IMR-90 (cell line): ENCODE results near the gene PTPRO. TPM values are rescaled to one million over a fixed set of nuclear protein-coding genes. Genes with fewer than 3 reads are reported as not detected.

ENCODE experiments used
- ATAC-seq: fragments of 200-7000 bp; cut with Tn5 transposase; 2 replicates; pipeline ENCODE4 v1.9.1; 2020; ENCODE audit warnings: low read depth, mild to moderate bottlenecking, moderate library complexity
- BruUV-seq: library from RNA; stranded (reverse); fragments of 400-500 nt; replicated peaks from 2 replicates; lab custom pipeline; 2021; lab: Mats Ljungman, UMichigan
- CTCF ChIA-PET: fragments of 300-600 bp; formaldehyde crosslinking; extraction: SDS; loops from one replicate; lab custom pipeline; 2021; ENCODE audit warnings: antibody characterized with exemption; lab: Yijun Ruan, JAX
- POLR2A ChIA-PET: fragments of 300-600 bp; sonication (Branson Sonifier 250); formaldehyde crosslinking; loops from one replicate; lab custom pipeline; 2022; ENCODE audit warnings: antibody characterized with exemption; ENCODE audit not compliant: unreplicated experiment; lab: Charles Lee
- DNase-seq: peaks from one replicate; pipeline ENCODE4 v3.0.0; 2013
- H2AFZ ChIP-seq: replicated peaks from 2 replicates; pipeline ENCODE3; 2013; ENCODE audit warnings: low read length, mild to moderate bottlenecking; ENCODE audit not compliant: poor library complexity
- H2AK5ac ChIP-seq: 2 replicates; pipeline ENCODE4 v1.6.1; 2013; ENCODE audit warnings: low read depth, low read length, inconsistent platforms
- H2AK9ac ChIP-seq: replicated peaks from 2 replicates; pipeline ENCODE3; 2013; ENCODE audit warnings: mild to moderate bottlenecking, low read depth, low read length, moderate library complexity; ENCODE audit not compliant: poor library complexity
- H2BK120ac ChIP-seq: 2 replicates; pipeline ENCODE4 v1.6.1; 2013; ENCODE audit warnings: low read depth, low read length, inconsistent platforms
- H2BK15ac ChIP-seq: 3 replicates; pipeline ENCODE4 v1.6.1; 2013; ENCODE audit warnings: low read depth, low read length, inconsistent platforms
- H2BK20ac ChIP-seq: 2 replicates; pipeline ENCODE4 v1.6.1; 2013; ENCODE audit warnings: low read depth, mild to moderate bottlenecking, inconsistent platforms, low read length, moderate library complexity
- H2BK5ac ChIP-seq: 2 replicates; pipeline ENCODE4 v1.6.1; 2013; ENCODE audit warnings: mild to moderate bottlenecking, low read depth, low read length, inconsistent platforms; ENCODE audit not compliant: poor library complexity, severe bottlenecking
- H3K14ac ChIP-seq: replicated peaks from 2 replicates; pipeline ENCODE4 v1.6.1; 2013; ENCODE audit warnings: low read depth, low read length, inconsistent platforms
- H3K18ac ChIP-seq: 2 replicates; pipeline ENCODE4 v1.6.1; 2013; ENCODE audit warnings: low read depth, low read length, control low read depth
- H3K23ac ChIP-seq: 2 replicates; pipeline ENCODE4 v1.6.1; 2013; ENCODE audit warnings: low read depth, low read length, inconsistent platforms
- H3K27ac ChIP-seq: 2 replicates; pipeline ENCODE4 v1.5.1; 2013; ENCODE audit warnings: mild to moderate bottlenecking, control low read depth, low read length; ENCODE audit not compliant: insufficient read depth
- H3K27me3 ChIP-seq: 2 replicates; pipeline ENCODE4 v1.6.1; 2013; ENCODE audit warnings: low read length; ENCODE audit not compliant: control insufficient read depth, insufficient read depth
- H3K36me3 ChIP-seq: 2 replicates; pipeline ENCODE4 v1.6.1; 2013; ENCODE audit warnings: low read length, mixed read lengths; ENCODE audit not compliant: control insufficient read depth, insufficient read depth
- H3K4ac ChIP-seq: 2 replicates; pipeline ENCODE4 v1.6.1; 2013; ENCODE audit warnings: low read depth, low read length, inconsistent platforms
- H3K4me1 ChIP-seq: 2 replicates; pipeline ENCODE4 v1.6.1; 2013; ENCODE audit warnings: low read length, mixed read lengths; ENCODE audit not compliant: control insufficient read depth, insufficient read depth
- H3K4me2 ChIP-seq: 2 replicates; pipeline ENCODE4 v1.6.1; 2013; ENCODE audit warnings: low read depth, mild to moderate bottlenecking, control low read depth, low read length, moderate library complexity
- H3K4me3 ChIP-seq: 2 replicates; pipeline ENCODE4 v1.5.1; 2013; ENCODE audit warnings: low read depth, mild to moderate bottlenecking, control low read depth, low read length, moderate library complexity; ENCODE audit not compliant: insufficient read depth
- H3K56ac ChIP-seq: 2 replicates; pipeline ENCODE4 v1.6.1; 2013; ENCODE audit warnings: low read length, inconsistent platforms; ENCODE audit not compliant: insufficient read depth; ENCODE audit errors: extremely low read depth
- H3K79me1 ChIP-seq, 2 experiments: 2 replicates each; pipeline ENCODE4 v1.6.1; 2013; ENCODE audit warnings: low read length in 2 of 2, inconsistent platforms in 1 of 2, low read depth in 1 of 2
- H3K9ac ChIP-seq: 2 replicates; pipeline ENCODE4 v1.6.1; 2013; ENCODE audit warnings: low read depth, low read length, control low read depth
- H3K9me1 ChIP-seq: 2 replicates; pipeline ENCODE4 v1.6.1; 2013; ENCODE audit warnings: low read length, inconsistent platforms; ENCODE audit not compliant: insufficient read depth
- H3K9me3 ChIP-seq: 2 replicates; pipeline ENCODE4 v1.6.1; 2013; ENCODE audit warnings: low read length; ENCODE audit not compliant: control insufficient read depth, insufficient read depth
- H4K20me1 ChIP-seq: 2 replicates; pipeline ENCODE4 v1.6.1; 2013; ENCODE audit warnings: low read length, inconsistent platforms; ENCODE audit not compliant: insufficient read depth
- H4K5ac ChIP-seq: 2 replicates; pipeline ENCODE4 v1.6.1; 2013; ENCODE audit warnings: mild to moderate bottlenecking, low read depth, low read length, control low read depth
- H4K8ac ChIP-seq, 2 experiments: 2 replicates each; pipeline ENCODE4 v1.6.1; 2013; ENCODE audit warnings: low read depth in 2 of 2, low read length in 2 of 2, control low read depth in 1 of 2, inconsistent platforms in 1 of 2
- H4K91ac ChIP-seq: 2 replicates; pipeline ENCODE4 v1.6.1; 2013; ENCODE audit warnings: low read depth, low read length, inconsistent platforms; ENCODE audit not compliant: insufficient read depth
- CEBPB ChIP-seq: IDR thresholded peaks from 2 replicates; pipeline ENCODE4 v1.6.1; 2012; ENCODE audit warnings: low read depth, low read length, improper control_type of control experiment
- CHD1 ChIP-seq: IDR thresholded peaks from 2 replicates; pipeline ENCODE4 v1.6.1; 2012; ENCODE audit warnings: low read depth, low read length, improper control_type of control experiment
- MAFK ChIP-seq: IDR thresholded peaks from 2 replicates; pipeline ENCODE4 v1.6.1; 2012; ENCODE audit warnings: low read depth, low read length, improper control_type of control experiment
- NFE2L2 ChIP-seq: fragments of 150-350 bp; IDR thresholded peaks from 2 replicates; pipeline ENCODE4 v1.6.1; 2016; ENCODE audit warnings: low read depth, mild to moderate bottlenecking, low read length
- POLR2A ChIP-seq: IDR thresholded peaks from 2 replicates; pipeline ENCODE4 v1.6.1; 2012; ENCODE audit warnings: mild to moderate bottlenecking, low read depth, low read length
- RAD21 ChIP-seq: IDR thresholded peaks from 2 replicates; pipeline ENCODE4 v1.6.1; 2012; ENCODE audit warnings: low read length, improper control_type of control experiment
- RFX5 ChIP-seq: IDR thresholded peaks from 2 replicates; pipeline ENCODE4 v1.8.0; 2012; ENCODE audit warnings: low read depth, mild to moderate bottlenecking, low read length, moderate library complexity
- SMC3 ChIP-seq: fragments of 150-350 bp; IDR thresholded peaks from 2 replicates; pipeline ENCODE4 v1.6.1; 2016; ENCODE audit warnings: low read depth, mild to moderate bottlenecking, antibody characterized with exemption, low read length, moderate library complexity
- WGBS, 2 experiments: methylation state at CpG; one replicate each; pipeline versions ENCODE4 v1.1.5 to v1.1.7; 2013; ENCODE audit warnings: missing lambda C conversion rate in 2 of 2; ENCODE audit not compliant: insufficient read length in 1 of 2; ENCODE audit errors: extremely low coverage in 2 of 2; 5-methylcytosine and 5-hydroxymethylcytosine counted together
- dilution Hi-C: fragments of 300-500 bp; cut with HindIII; formaldehyde crosslinking; loops from one replicate; pipeline ENCODE4 v1.14.3; 2018; ENCODE audit warnings: low sequenced_read_pairs; ENCODE audit not compliant: unreplicated experiment
- in situ Hi-C: fragments of 300-500 bp; cut with MboI; formaldehyde crosslinking; loops from 3 replicates; pipeline ENCODE4 v1.14.3; 2019; ENCODE audit warnings: low sequenced_read_pairs, inconsistent platforms, mixed read lengths
- intact Hi-C: fragments of 100-400 bp; cut with micrococcal nuclease; formaldehyde crosslinking; loops from 2 replicates; pipeline ENCODE4 v1.10.0; 2022
- polyA plus RNA-seq, 3 experiments: library from polyadenylated mRNA; depleted of rRNA; stranded (reverse); fragments of >200 nt; gene quantifications; 2 replicates each; pipeline ENCODE4 v1.2.3, GENCODE V29; 2012; ENCODE audit warnings: low replicate concordance in 1 of 3
- total RNA-seq: library from RNA; depleted of rRNA; stranded (reverse); fragments of >200 nt; gene quantifications from 2 replicates; pipeline ENCODE4 v1.2.3, GENCODE V29; 2012
- TF ChIP-seq, protein P1 (sequence below): conservative IDR thresholded peaks from 2 replicates; pipeline ENCODE4 v1.5.1; 2012; ENCODE audit warnings: mild to moderate bottlenecking, low read depth, low read length, improper control_type of control experiment
- TF ChIP-seq, protein P2 (sequence below): fragments of 150-350 bp; IDR thresholded peaks from 2 replicates; pipeline ENCODE4 v1.6.1; 2016; ENCODE audit warnings: low read depth, mild to moderate bottlenecking, low read length, moderate library complexity, borderline replicate concordance
- TF ChIP-seq, protein P3 (sequence below): fragments of 150-350 bp; IDR thresholded peaks from 2 replicates; pipeline ENCODE4 v1.6.1; 2017; ENCODE audit warnings: mild to moderate bottlenecking, antibody characterized with exemption, low read length, low read depth

Gene PTPRO
- total and polyA plus RNA-seq, 2 of the 4 experiments (the other 2 are of a cell fraction): 0.03 to 0.18 TPM

DNA sequence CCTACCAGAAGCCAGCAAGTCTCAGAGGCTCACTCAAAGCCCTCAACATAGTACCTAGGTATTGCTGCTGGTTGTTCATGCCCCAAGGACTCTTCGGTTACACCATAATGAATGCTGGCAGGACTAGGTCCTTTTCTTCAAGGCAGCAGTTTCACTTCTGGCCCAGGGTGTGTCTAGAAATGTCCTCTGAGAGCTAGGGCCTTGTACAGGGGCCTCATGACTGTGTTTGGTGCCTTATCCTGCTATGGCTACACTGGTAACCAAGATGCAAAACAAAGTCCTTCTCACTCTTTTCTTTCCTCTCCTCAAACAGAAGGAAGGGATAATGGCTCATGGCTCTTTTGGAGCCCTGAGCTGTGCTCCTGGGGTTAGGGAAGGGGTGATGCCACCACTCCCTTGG, 15.2 kb upstream of the PTPRO start:
- in situ Hi-C loops: no loop called here
- Histone ChIP-seq H3K56ac (no peak overlapping the region), H3K4ac (no peak overlapping the region), H3K23ac (no peak overlapping the region), H3K9me3 (no peaks in the 10 kb centered on the region), H3K9me1 (no peaks in the 10 kb centered on the region), H3K4me2 (no peak overlapping the region), H3K9ac (no peak overlapping the region), H4K20me1 (no peaks in the 10 kb centered on the region), H2AFZ (no peak overlapping the region), H3K36me3 (no peaks in the 10 kb centered on the region), H3K27ac (no peak overlapping the region), H3K4me1 (no peaks in the 10 kb centered on the region), H4K8ac (no peak overlapping the region), H4K91ac (no peak overlapping the region), H3K18ac (no peak overlapping the region), H2AK5ac (no peak overlapping the region), H3K27me3 (no peaks in the 10 kb centered on the region), H2AK9ac (no peak overlapping the region), H2BK120ac (no peak overlapping the region), H3K14ac (no peak overlapping the region), H2BK20ac (no peak overlapping the region), H4K5ac (no peak overlapping the region), H2BK15ac (no peak overlapping the region), H3K4me3 (no peak overlapping the region), H3K79me1 (no peaks in the 10 kb centered on the region), H2BK5ac (no peak overlapping the region)
- WGBS, 2 experiments: no CpG with 5 or more reads among the region's 1 CpG
- ATAC-seq: no peak
- no peak for DNase-seq
- TF ChIP-seq CEBPB: no peak
- TF ChIP-seq RFX5: no peak
- TF ChIP-seq, protein P1, sequence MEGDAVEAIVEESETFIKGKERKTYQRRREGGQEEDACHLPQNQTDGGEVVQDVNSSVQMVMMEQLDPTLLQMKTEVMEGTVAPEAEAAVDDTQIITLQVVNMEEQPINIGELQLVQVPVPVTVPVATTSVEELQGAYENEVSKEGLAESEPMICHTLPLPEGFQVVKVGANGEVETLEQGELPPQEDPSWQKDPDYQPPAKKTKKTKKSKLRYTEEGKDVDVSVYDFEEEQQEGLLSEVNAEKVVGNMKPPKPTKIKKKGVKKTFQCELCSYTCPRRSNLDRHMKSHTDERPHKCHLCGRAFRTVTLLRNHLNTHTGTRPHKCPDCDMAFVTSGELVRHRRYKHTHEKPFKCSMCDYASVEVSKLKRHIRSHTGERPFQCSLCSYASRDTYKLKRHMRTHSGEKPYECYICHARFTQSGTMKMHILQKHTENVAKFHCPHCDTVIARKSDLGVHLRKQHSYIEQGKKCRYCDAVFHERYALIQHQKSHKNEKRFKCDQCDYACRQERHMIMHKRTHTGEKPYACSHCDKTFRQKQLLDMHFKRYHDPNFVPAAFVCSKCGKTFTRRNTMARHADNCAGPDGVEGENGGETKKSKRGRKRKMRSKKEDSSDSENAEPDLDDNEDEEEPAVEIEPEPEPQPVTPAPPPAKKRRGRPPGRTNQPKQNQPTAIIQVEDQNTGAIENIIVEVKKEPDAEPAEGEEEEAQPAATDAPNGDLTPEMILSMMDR: no peak
- no peak for TF ChIP-seq SMC3
- no peak for TF ChIP-seq MAFK
- TF ChIP-seq, protein P2, sequence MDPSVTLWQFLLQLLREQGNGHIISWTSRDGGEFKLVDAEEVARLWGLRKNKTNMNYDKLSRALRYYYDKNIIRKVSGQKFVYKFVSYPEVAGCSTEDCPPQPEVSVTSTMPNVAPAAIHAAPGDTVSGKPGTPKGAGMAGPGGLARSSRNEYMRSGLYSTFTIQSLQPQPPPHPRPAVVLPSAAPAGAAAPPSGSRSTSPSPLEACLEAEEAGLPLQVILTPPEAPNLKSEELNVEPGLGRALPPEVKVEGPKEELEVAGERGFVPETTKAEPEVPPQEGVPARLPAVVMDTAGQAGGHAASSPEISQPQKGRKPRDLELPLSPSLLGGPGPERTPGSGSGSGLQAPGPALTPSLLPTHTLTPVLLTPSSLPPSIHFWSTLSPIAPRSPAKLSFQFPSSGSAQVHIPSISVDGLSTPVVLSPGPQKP: no peak
- TF ChIP-seq RAD21: no peak
- TF ChIP-seq POLR2A: no peak
- TF ChIP-seq NFE2L2: no peak
- no peak for TF ChIP-seq CHD1
- TF ChIP-seq, protein P3, sequence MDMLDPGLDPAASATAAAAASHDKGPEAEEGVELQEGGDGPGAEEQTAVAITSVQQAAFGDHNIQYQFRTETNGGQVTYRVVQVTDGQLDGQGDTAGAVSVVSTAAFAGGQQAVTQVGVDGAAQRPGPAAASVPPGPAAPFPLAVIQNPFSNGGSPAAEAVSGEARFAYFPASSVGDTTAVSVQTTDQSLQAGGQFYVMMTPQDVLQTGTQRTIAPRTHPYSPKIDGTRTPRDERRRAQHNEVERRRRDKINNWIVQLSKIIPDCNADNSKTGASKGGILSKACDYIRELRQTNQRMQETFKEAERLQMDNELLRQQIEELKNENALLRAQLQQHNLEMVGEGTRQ: no peak
- BruUV-seq: no TSS peak
- intact Hi-C loops: no loop called here
- CTCF ChIA-PET: no interaction called here
- POLR2A ChIA-PET: no interaction called here
- dilution Hi-C loops: no loop called here
